Bronchial epithelial cell (primary cell): ENCODE measurements around the gene HOXD3. TPM values are rescaled to one million over a fixed set of nuclear protein-coding genes. Genes with fewer than 3 reads are reported as not detected.

Experiments
- DNase-seq: peaks from one replicate; pipeline ENCODE4 v3.0.0-alpha.2; 2010; ENCODE audit warnings: low read depth
- FAIRE-seq: peaks from 2 replicates; lab custom pipeline; 2011; peaks lifted over from hg19 to GRCh38; lab: Jason Lieb, UNC
- H3K27me3 ChIP-seq: 2 replicates; pipeline ENCODE4 v1.5.1; 2011; ENCODE audit warnings: low read length; ENCODE audit not compliant: control insufficient read depth, insufficient read depth
- H3K36me3 ChIP-seq: 2 replicates; pipeline ENCODE4 v1.5.1; 2011; ENCODE audit warnings: low read length; ENCODE audit not compliant: control insufficient read depth, insufficient read depth
- H3K4me3 ChIP-seq: 2 replicates; pipeline ENCODE4 v1.5.1; 2011; ENCODE audit warnings: mild to moderate bottlenecking, low read depth, low read length, control low read depth
- total RNA-seq: library from RNA; depleted of rRNA; stranded (reverse); fragments of >200 nt; gene quantifications from 2 replicates; pipeline ENCODE4 v1.2.1, GENCODE V29; 2014
- TF ChIP-seq, protein P1 (sequence below): IDR thresholded peaks from 2 replicates; pipeline ENCODE4 v1.5.1; 2011; ENCODE audit warnings: mild to moderate bottlenecking, moderate library complexity, low read length, control low read depth, inconsistent platforms; ENCODE audit not compliant: insufficient read depth, severe bottlenecking

The HOXD3 gene
- total RNA-seq, 1 donor from 2014 or later = not detected

DNA sequence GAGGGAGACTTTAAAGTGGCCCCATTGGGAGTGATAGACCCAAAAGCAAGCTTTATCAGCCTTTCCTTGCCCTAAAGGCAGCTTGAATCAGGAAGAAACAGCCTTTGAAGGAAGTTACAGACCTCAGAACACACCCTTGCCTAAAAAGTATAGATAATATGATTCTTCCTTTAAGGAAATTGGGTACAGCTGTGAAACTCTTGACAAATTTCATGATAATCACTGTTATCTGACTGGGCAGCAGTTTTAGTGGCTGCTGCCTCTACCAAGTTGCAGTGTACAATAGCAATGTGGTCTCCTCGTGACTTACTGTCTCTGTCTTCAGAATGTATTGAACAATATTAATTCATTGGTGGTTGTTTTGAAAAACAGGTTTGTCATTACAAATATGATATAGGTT, 48.0 kb downstream of the HOXD3 start:
- TF ChIP-seq, protein P1, sequence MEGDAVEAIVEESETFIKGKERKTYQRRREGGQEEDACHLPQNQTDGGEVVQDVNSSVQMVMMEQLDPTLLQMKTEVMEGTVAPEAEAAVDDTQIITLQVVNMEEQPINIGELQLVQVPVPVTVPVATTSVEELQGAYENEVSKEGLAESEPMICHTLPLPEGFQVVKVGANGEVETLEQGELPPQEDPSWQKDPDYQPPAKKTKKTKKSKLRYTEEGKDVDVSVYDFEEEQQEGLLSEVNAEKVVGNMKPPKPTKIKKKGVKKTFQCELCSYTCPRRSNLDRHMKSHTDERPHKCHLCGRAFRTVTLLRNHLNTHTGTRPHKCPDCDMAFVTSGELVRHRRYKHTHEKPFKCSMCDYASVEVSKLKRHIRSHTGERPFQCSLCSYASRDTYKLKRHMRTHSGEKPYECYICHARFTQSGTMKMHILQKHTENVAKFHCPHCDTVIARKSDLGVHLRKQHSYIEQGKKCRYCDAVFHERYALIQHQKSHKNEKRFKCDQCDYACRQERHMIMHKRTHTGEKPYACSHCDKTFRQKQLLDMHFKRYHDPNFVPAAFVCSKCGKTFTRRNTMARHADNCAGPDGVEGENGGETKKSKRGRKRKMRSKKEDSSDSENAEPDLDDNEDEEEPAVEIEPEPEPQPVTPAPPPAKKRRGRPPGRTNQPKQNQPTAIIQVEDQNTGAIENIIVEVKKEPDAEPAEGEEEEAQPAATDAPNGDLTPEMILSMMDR = no peak
- Histone ChIP-seq H3K4me3 (no peak overlapping the region), H3K36me3 (no peaks in the 10 kb centered on the region), H3K27me3 (no peaks in the 10 kb centered on the region)
- FAIRE-seq (no peak), DNase-seq (no peak)

DNA sequence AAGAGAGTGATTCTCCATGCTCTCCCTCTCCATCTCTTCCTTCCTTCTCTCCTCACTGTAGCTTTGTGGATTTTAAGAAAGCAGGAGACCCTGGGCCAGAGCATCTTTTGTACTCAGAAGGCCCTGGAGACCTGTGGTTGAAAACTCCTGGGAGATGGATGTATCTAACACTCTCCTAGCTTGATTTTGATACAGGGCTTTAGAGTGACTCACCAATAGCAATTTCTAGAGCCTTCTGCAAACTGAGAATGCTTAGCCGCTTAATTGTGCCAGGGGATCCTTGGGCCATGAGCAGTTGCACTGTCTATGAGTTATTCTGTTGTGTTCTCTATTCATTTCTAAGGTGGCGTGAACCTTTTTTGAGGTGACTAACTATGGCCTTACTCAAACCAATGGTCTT, 49.0 kb downstream of the HOXD3 start:
- Histone ChIP-seq H3K27me3 (no peaks in the 10 kb centered on the region), H3K4me3 (no peak overlapping the region), H3K36me3 (no peaks in the 10 kb centered on the region)
- TF ChIP-seq, protein P1 = no peak
- FAIRE-seq (no peak), DNase-seq (no peak)

DNA sequence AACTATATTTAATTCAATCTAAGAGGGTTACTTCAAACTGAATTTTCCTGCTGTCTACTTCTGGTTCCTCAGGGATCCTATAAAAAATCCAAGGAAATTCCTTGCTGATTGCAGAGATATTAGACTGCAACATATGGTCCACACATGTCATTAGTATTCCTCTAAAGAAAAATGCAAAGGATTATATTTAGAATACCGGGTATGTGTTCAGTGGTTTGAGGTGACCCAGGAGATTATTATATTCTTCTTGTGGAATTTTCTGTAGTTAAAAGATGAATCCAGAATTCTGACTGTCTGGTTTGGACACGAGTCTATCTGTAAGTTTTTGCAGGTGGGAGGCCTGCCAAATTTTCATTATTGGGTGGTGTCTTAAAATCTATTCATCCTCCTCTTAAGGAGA, 49.6 kb downstream of the HOXD3 start:
- TF ChIP-seq, protein P1 = no peak
- DNase-seq = no peak

DNA sequence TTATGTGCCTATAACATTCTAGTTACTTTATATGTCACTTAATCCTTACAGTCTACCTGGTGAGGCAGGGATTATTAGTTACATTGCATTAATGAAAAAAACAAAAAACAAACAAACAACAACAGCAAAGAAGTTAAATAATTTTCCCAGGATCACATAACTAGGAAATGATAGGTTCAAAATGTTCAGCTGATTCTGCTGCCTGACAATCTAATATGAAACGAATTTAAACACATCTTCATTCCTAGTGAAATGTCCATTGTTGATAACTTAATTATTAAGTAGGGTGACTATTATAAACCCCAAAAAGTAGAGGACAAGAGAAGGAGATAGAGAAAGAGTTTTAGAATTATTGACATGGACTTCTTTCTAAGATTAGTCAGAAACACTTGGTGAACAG, 54.0 kb downstream of the HOXD3 start:
- DNase-seq (no peak), FAIRE-seq (no peak)
- peaks cover 3% of the 10 kb centered on the region for H3K27me3 ChIP-seq
- H3K4me3 ChIP-seq = no peak overlapping the region
- TF ChIP-seq, protein P1 = no peak
- H3K36me3 ChIP-seq = no peaks in the 10 kb centered on the region

More for the DNA sequence above, 49.6 kb downstream of the HOXD3 start:
- no peak overlapping the region for H3K4me3 ChIP-seq
- H3K36me3 ChIP-seq = no peaks in the 10 kb centered on the region
- no peaks in the 10 kb centered on the region for H3K27me3 ChIP-seq
- FAIRE-seq = no peak

DNA sequence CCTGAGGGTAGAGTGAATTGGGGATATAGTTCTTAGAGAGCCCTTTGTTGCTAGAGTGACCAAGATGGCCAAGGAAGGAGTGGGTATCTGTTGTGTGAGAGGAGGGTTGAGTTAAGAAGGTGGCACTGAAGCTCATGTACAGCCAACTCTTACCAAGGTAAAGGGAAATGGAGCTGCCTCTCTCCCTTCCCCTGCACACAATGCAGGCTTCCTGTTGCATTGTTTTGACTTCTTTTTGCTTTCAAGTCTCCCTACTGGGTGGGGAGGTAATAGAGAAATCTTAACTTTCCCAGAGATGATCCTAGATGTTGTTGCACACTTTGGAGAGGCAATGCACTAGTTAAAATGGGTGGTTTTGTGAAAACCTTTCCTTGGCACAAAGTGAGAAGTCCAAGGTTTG, 55.2 kb downstream of the HOXD3 start:
- no peak for FAIRE-seq
- TF ChIP-seq, protein P1 = no peak
- DNase-seq = no peak

DNA sequence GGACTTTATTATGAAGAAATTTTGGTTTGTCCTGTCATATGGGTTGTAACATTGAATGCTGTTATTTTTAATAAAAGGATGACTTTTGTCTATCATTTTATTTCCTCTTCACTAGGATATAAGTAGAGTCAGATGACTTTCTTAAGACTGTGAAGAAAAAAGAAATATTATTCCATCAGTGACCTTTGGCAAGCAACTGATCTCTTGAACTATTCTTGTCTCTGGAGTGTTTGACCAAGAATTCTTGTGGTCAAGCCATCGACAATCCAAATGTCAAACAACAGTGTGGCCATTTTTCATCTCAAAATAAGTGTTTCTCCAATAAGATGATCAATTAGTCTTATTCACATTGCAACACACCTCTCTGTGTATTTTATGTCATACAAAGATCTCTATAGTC, 56.3 kb downstream of the HOXD3 start:
- H3K27me3 ChIP-seq = peaks cover 3% of the 10 kb centered on the region
- H3K4me3 ChIP-seq = no peak overlapping the region
- DNase-seq (no peak), FAIRE-seq (no peak)
- no peaks in the 10 kb centered on the region for H3K36me3 ChIP-seq
- TF ChIP-seq, protein P1 = no peak

More for the DNA sequence above, 55.2 kb downstream of the HOXD3 start:
- Histone ChIP-seq H3K36me3 (no peaks in the 10 kb centered on the region), H3K4me3 (no peak overlapping the region), H3K27me3 (peaks cover 3% of the 10 kb centered on the region)

Other genes starting within 250 kb of the HOXD3 start
- 16.6 and 20.0 TPM in 2 replicates for gene LNPK, start 155.0 kb upstream of the HOXD3 start, total RNA-seq
- gene EVX2, start 73.3 kb upstream of the HOXD3 start, total RNA-seq = not detected in 2 replicates
- not detected in 2 replicates for gene HOXD13, start 64.6 kb upstream of the HOXD3 start, total RNA-seq
- not detected in 2 replicates for gene HOXD12, start 57.5 kb upstream of the HOXD3 start, total RNA-seq
- gene HOXD11, start 50.0 kb upstream of the HOXD3 start, total RNA-seq = not detected in 2 replicates
- not detected in 2 replicates for gene HOXD10, start 40.5 kb upstream of the HOXD3 start, total RNA-seq
- gene HOXD9, start 34.6 kb upstream of the HOXD3 start, total RNA-seq = not detected in 2 replicates
- gene HOXD8, start 27.6 kb upstream of the HOXD3 start, total RNA-seq = not detected in 2 replicates
- not detected in 2 replicates for gene HOXD4, start 5.8 kb upstream of the HOXD3 start, total RNA-seq
- gene HOXD1, start 31.4 kb downstream of the HOXD3 start, total RNA-seq = not detected in 2 replicates
- 22.0 and 24.5 TPM in 2 replicates for gene MTX2, start 112.1 kb downstream of the HOXD3 start, total RNA-seq